Endothelial cell (in vitro differentiated cells): ENCODE data around the gene PDK2. TPM values are rescaled to one million over a fixed set of nuclear protein-coding genes. Genes with fewer than 3 reads are reported as not detected.

Source experiments
- DNase-seq: peaks from one replicate; pipeline ENCODE4 v3.0.0; 2021; ENCODE audit warnings: low spot score
- H3K27ac Mint-ChIP-seq: one replicate; pipeline ENCODE4 v1.8.0; 2021; ENCODE audit warnings: mixed read lengths, inconsistent platforms; ENCODE audit not compliant: unreplicated experiment
- H3K27me3 Mint-ChIP-seq: one replicate; pipeline ENCODE4 v1.8.0; 2021; ENCODE audit warnings: mild to moderate bottlenecking, moderate library complexity, mixed read lengths, inconsistent platforms; ENCODE audit not compliant: unreplicated experiment
- H3K36me3 Mint-ChIP-seq: one replicate; pipeline ENCODE4 v1.8.0; 2021; ENCODE audit warnings: mild to moderate bottlenecking, low read depth, mixed read lengths, inconsistent platforms; ENCODE audit not compliant: unreplicated experiment
- H3K4me1 Mint-ChIP-seq: one replicate; pipeline ENCODE4 v1.8.0; 2021; ENCODE audit warnings: mild to moderate bottlenecking, mixed read lengths, inconsistent platforms; ENCODE audit not compliant: unreplicated experiment
- H3K4me3 Mint-ChIP-seq: one replicate; pipeline ENCODE4 v1.8.0; 2021; ENCODE audit warnings: mild to moderate bottlenecking, mixed read lengths, inconsistent platforms; ENCODE audit not compliant: unreplicated experiment
- H3K9me3 Mint-ChIP-seq: one replicate; pipeline ENCODE4 v1.8.0; 2021; ENCODE audit warnings: mixed read lengths, inconsistent platforms; ENCODE audit not compliant: unreplicated experiment
- total RNA-seq: library from RNA; stranded (reverse); fragmentation: NEBNext Ultra II Directional; extraction: Animal tissue kit (Norgen Biotek cat#: 25700); gene quantifications from one replicate; pipeline ENCODE4 v1.2.1, GENCODE V29; 2021; ENCODE audit not compliant: unreplicated experiment
- TF ChIP-seq, protein P1 (sequence below): fragments of 200-600 bp; sonication (generic); IDR thresholded peaks from one replicate; pipeline ENCODE4 v1.5.0; 2021; ENCODE audit warnings: antibody characterized with exemption; ENCODE audit not compliant: unreplicated experiment

The PDK2 gene
- total RNA-seq, 1 donor from 2014 or later = 37.1 TPM

DNA sequence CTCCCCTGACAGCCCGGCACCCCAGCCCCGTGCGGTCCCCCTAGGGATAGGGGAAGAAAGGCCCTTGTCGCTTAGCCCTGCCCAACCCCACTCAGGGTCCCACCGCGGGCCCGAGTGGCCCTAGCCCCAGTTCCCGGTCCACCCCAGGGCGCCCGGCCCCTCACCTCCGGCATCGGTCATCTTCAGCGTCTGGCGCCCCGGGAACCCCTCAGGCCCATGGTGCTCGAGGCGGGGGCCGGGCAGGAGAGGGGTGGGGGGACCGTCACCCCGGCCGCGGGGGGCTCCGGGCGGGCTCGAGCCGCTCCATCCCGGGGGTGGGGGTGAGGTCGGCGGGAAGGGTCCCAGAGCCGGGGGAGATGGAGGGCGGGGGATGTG is 34.2 kb downstream of the PDK2 start:
- TF ChIP-seq, protein P1, sequence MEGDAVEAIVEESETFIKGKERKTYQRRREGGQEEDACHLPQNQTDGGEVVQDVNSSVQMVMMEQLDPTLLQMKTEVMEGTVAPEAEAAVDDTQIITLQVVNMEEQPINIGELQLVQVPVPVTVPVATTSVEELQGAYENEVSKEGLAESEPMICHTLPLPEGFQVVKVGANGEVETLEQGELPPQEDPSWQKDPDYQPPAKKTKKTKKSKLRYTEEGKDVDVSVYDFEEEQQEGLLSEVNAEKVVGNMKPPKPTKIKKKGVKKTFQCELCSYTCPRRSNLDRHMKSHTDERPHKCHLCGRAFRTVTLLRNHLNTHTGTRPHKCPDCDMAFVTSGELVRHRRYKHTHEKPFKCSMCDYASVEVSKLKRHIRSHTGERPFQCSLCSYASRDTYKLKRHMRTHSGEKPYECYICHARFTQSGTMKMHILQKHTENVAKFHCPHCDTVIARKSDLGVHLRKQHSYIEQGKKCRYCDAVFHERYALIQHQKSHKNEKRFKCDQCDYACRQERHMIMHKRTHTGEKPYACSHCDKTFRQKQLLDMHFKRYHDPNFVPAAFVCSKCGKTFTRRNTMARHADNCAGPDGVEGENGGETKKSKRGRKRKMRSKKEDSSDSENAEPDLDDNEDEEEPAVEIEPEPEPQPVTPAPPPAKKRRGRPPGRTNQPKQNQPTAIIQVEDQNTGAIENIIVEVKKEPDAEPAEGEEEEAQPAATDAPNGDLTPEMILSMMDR = no peak
- Mint-ChIP-seq H3K27ac (no peak overlapping the region), H3K4me1 (peaks cover 54% of the 10 kb centered on the region), H3K9me3 (no peaks in the 10 kb centered on the region), H3K4me3 (peak overlapping the region; percentile 99), H3K27me3 (peaks cover 22% of the 10 kb centered on the region), H3K36me3 (peaks cover 18% of the 10 kb centered on the region)
- no peak for DNase-seq

DNA sequence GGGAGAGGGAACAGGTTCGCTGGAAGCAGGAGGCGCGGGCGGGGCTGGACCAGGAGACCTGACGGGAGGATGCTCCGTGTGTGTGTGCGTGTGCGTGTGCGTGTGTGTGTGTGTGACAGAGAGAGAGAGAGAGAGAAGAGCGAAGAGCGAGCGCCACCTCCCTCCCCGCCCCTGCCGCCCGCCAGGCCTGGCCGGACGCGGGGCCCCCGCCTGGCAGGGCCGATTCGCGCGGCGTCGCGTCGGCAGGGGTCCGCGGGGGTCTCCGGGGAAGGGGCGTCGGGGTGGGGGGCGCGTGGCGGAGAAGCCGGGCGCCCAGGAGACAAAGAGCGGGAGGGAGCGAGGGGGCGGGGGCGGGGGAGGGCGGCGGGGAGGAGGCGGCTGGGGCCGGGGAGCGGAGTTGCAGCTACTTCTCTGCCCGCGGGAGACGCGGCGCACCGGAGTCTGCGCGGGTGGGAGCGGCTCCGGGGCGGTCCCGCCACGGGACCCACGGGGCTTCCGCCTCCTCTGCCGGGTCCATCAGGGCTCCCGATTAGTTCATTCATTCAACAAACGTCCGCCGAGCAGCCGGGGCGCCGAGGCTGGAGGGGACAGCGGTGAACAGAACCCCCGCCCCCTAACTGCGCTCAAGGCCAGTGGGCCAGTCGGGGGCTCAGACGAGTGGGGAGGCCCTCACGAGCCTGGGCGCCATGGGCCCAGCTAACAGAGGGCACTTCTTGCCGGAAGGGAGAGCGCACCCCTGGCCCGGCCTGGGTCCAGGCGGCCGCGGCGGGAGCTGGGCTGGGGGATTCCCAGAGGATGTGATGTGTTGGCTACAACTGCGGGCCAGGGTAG is 34.8 kb downstream of the PDK2 start, which contains the start of gene SAMD14:
Gene SAMD14, minus strand, starts transcription at position 433 of the 831 bp plus-strand sequence. CDS start 5,201 bp downstream, outside the sequence.
- H3K4me3 Mint-ChIP-seq = peak within 1 kb of the TSS; percentile 99
- TF ChIP-seq, protein P1 = no peak
- no peaks in the 10 kb centered on the region for H3K9me3 Mint-ChIP-seq
- peak within 1 kb of the TSS; percentile 97 for H3K27ac Mint-ChIP-seq
- peaks cover 48% of the 10 kb centered on the region for H3K4me1 Mint-ChIP-seq
- H3K36me3 Mint-ChIP-seq = peaks cover 14% of the 10 kb centered on the region
- peaks cover 22% of the 10 kb centered on the region for H3K27me3 Mint-ChIP-seq
- peak; percentile 51 for DNase-seq

DNA sequence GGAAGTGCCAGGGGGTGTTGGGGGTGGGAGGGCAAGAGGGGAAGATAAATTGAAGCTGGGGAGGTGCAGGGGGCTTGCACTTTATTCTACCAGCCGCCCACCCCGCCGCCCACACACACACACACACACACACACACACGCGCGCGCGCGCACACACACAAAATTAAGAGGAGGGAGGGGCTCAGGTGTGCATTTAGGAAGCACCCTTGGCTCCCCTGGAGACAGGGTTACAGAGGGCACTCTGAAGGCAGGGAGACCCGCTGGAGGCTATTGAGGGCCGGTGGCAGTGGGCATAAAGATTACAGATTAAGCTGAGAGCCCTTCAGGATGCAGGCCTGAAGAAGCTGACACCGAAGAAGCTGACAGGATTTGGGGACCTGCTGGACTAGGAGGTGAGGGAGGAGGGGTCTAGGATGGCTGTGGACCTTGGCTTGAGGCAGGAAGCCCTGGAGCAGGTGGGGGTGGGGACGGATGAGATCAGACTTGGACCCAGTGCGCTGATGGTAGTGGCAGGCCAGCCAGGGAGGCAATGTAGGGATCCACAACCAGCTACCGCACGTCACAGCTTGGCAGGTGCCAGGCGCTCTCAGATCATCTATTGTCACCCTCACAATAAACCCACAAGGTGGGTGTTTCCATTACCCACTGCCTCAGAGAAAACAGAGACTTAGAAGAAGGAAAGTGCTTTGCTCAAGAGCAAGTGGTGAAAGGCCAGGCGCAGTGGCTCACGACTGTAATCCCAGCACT is 35.6 kb downstream of the PDK2 start:
- Mint-ChIP-seq H3K4me1 (peaks cover 40% of the 10 kb centered on the region), H3K36me3 (peaks cover 17% of the 10 kb centered on the region), H3K27ac (peak overlapping the region; percentile 74), H3K9me3 (no peaks in the 10 kb centered on the region), H3K27me3 (peaks cover 22% of the 10 kb centered on the region), H3K4me3 (peak overlapping the region; percentile 82)
- TF ChIP-seq, protein P1 = no peak
- DNase-seq = no peak

DNA sequence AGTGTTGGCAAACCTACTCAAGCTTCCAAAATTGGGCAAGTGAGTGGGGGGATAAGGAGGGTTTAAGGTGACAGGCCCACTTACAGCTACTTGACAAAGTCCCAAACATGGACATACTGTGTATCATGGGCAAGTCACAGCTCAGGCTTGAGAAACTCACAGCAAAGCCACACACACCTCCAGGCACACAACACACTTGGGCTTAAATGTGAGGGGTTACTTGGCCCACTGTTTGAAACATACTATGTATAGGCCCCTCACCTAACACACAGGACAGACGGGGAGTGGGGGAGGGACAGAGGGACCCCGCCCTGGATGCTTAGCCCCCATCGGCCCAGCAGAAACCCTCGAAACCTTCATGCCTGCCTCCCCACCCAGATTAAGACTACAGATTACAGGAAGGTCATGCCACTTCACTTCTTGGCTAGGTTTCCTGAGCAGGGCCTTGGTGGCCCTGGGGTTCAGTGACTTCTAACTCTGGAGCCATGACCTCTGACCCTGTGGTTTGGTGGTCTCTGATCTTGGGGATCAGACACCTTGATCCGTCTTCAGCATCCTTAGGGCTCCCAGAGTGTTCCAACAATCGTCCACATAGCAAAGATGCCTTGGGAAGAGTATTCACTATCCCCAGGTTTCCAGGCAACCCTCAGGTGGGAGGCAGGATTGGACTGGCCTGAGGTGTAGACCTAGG is 37.1 kb downstream of the PDK2 start:
- peaks cover 35% of the 10 kb centered on the region for H3K4me1 Mint-ChIP-seq
- DNase-seq = no peak
- no peak overlapping the region for H3K4me3 Mint-ChIP-seq
- H3K9me3 Mint-ChIP-seq = no peaks in the 10 kb centered on the region
- peak overlapping the region; percentile 26 for H3K27ac Mint-ChIP-seq
- TF ChIP-seq, protein P1 = no peak
- peaks cover 27% of the 10 kb centered on the region for H3K36me3 Mint-ChIP-seq
- peaks cover 26% of the 10 kb centered on the region for H3K27me3 Mint-ChIP-seq
